Measurements from ENCODE around the gene ITPR3. TPM values are rescaled to one million over a fixed set of nuclear protein-coding genes. Genes with fewer than 3 reads are reported as not detected.
"Not testable (repeated sequence)": the region's sequence is repeated elsewhere in the genome, so short reads cannot be mapped to it uniquely, and the experiment has no call there.

The ITPR3 gene
- total and polyA plus RNA-seq, 2 donors = 8.2 to 11.0 TPM

DNA sequence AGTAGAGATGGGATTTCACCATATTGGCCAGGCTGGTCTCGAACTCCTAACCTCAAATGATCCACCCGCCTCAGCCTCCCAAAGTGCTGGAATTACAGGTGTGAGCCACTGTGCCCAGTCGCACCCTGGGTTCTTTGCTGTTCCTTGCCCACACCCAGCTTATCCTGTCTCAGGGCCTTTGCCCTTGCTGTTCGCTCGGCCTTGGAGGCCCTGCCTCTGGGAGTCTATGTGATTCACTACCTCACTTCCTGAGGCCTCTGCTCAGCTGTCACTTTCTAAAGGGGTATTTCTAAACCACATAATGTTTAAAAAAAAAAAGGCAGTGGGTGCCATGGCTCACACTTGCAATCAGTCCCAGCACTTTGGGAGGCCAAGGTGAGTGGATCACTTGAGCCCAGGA, 24.2 kb upstream of the ITPR3 start:
- 86% methylated on average over 5 of the region's 5 CpGs for WGBS
- H3K36me3 ChIP-seq (ENCODE audit: insufficient read depth) = not testable (repeated sequence)

DNA sequence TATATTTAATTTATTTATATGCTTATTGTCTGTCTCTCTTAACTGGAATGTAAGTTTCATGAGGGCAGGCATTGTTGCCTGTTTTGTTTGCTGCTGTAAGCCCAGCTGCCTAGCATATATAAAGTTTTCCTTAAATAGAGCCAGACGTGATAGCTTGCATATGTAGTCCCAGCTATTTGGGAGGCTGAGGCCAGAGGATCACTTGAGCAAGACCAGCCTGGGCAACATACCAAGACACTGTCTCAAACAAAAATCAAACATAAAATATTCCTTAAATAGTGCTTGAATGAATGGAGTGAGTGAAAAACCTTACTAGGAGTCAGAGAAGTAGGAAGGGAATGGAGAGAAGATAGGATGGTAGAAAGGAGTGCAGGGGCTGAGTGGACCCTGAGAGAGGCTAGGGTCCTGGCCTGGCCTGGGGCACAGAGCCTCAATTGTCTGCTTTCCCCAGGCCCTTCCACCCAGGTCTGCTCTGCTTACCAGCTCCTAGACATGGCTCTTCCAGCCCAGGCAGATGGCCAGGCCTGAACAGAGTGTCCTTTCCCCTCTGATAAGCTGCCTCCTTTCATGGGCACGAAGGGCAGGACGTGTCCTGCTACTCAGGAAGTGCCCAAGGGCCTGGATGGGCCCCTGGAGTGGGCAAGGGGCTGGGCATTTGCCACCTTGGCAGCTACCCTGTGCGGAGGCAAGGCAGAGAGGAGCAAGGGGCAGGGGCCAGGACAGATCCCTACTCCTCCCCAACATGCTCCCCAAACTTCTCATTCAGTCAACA, 23.4 kb upstream of the ITPR3 start:
- no peak for DNase-seq (ENCODE audit: extremely low spot score)
- Histone ChIP-seq H3K27ac (ENCODE audit: low read depth) (no peak overlapping the region), H3K4me1 (ENCODE audit: insufficient read depth) (no peaks in the 10 kb centered on the region), H3K4me3 (ENCODE audit: low read depth, low read length) (no peak overlapping the region), H3K36me3 (ENCODE audit: insufficient read depth) (no peaks in the 10 kb centered on the region)
- WGBS = 67% methylated on average over 4 of the region's 4 CpGs

More for the DNA sequence above, 24.2 kb upstream of the ITPR3 start:
- not testable (repeated sequence) for H3K4me3 ChIP-seq (ENCODE audit: low read depth, low read length); DNase-seq (ENCODE audit: extremely low spot score); H3K27ac ChIP-seq (ENCODE audit: low read depth); H3K4me1 ChIP-seq (ENCODE audit: insufficient read depth)

DNA sequence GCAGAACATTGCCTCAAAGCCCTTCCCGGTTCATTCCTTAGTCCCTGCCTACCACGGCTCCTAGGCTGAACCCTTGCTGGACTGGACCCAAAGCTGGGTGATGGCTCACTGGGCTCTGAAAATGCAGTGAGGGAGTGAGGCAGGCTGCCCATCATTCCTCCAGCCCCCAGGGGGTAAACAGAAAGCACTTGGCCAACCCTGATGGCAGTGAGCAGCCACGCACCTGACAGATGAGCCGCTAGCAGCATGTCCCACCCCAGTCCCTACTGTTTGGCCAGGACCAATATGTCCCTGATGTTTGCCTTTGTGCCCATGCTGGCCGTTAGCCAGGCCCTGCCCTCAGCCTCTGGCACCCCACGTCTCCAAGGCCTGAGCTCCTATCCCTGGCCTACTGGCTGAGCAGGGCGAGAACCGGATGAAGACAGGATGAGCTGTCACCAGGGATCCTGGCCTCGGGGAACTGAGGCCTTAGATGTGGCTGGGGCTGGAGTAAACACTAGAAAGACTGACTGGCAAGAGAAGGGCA, 21.6 kb upstream of the ITPR3 start:
- H3K27ac ChIP-seq (ENCODE audit: low read depth) = no peak overlapping the region
- no peaks in the 10 kb centered on the region for H3K36me3 ChIP-seq (ENCODE audit: insufficient read depth)
- 64% methylated on average over 9 of the region's 9 CpGs for WGBS
- H3K4me1 ChIP-seq (ENCODE audit: insufficient read depth) = no peaks in the 10 kb centered on the region
- no peak for DNase-seq (ENCODE audit: extremely low spot score)
- H3K4me3 ChIP-seq (ENCODE audit: low read depth, low read length) = no peak overlapping the region

DNA sequence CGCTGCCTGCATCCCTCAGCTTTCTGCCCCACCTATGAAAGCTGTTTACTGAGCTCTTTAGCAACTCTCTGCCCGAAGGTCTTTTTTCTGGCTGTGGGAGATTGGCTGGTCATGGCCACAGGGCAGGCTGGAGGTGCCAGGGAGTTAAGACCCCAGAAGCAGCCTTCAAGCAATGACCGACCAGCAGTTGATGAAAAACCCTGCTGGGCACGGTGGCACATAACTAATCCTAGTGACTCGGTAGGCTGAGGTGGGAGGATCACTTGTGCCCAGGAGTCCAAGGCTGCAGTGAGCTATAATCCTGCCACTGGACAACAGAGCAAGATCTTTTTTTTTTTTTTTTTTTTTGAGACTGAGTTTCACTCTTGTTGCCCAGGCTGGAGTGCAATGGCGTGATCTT, 20.4 kb upstream of the ITPR3 start:
- Histone ChIP-seq H3K4me3 (ENCODE audit: low read depth, low read length) (no peak overlapping the region), H3K36me3 (ENCODE audit: insufficient read depth) (no peaks in the 10 kb centered on the region), H3K4me1 (ENCODE audit: insufficient read depth) (no peaks in the 10 kb centered on the region), H3K27ac (ENCODE audit: low read depth) (no peak overlapping the region)
- 91% methylated on average over 6 of the region's 6 CpGs for WGBS
- DNase-seq (ENCODE audit: extremely low spot score) = no peak

DNA sequence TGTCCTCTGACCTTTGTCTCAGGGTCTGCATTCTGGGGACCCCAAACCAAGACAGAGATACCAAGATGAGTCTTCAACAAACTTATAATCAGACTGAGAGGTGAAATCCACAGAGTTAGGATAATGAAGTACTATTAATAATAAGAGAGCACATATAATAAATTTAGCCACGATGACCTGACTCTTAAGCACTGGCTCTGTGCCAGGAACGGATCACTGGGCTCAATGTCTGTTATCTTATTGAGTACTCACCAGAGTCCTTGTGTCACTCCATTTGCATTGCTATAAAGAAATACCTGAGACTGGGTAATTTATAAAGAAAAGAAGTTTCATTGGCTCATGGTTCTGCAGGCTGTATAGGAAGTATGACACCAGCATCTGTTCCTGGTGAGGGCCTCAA, 18.9 kb upstream of the ITPR3 start:
- Histone ChIP-seq H3K4me3 (ENCODE audit: low read depth, low read length) (no peak overlapping the region), H3K4me1 (ENCODE audit: insufficient read depth) (no peaks in the 10 kb centered on the region), H3K27ac (ENCODE audit: low read depth) (no peak overlapping the region), H3K36me3 (ENCODE audit: insufficient read depth) (no peaks in the 10 kb centered on the region)
- 20% methylated on average over 2 of the region's 2 CpGs for WGBS
- no peak for DNase-seq (ENCODE audit: extremely low spot score)

GRCh38 chr6:33604941-33605854, 15.9 kb upstream of the ITPR3 start:
- WGBS = 83% methylated on average over 4 of the region's 4 CpGs
- H3K36me3 ChIP-seq (ENCODE audit: insufficient read depth) = no peaks in the 10 kb centered on the region
- no peaks in the 10 kb centered on the region for H3K4me1 ChIP-seq (ENCODE audit: insufficient read depth)
- no peak overlapping the region for H3K4me3 ChIP-seq (ENCODE audit: low read depth, low read length)
- no peak for DNase-seq (ENCODE audit: extremely low spot score)
- H3K27ac ChIP-seq (ENCODE audit: low read depth) = no peak overlapping the region

- H3K4me1 ChIP-seq (ENCODE audit: insufficient read depth) = no peaks in the 10 kb centered on the region
- no peaks in the 10 kb centered on the region for H3K36me3 ChIP-seq (ENCODE audit: insufficient read depth)
- H3K27ac ChIP-seq (ENCODE audit: low read depth) = no peak overlapping the region
- no peak for DNase-seq (ENCODE audit: extremely low spot score)
- no peak overlapping the region for H3K4me3 ChIP-seq (ENCODE audit: low read depth, low read length)
- 95% methylated on average over 2 of the region's 2 CpGs for WGBS
These were observed 14.5 kb upstream of the ITPR3 start for GRCh38 chr6:33606642-33607041.

GRCh38 chr6:33607126-33607783, 13.9 kb upstream of the ITPR3 start:
- no peak overlapping the region for H3K4me3 ChIP-seq (ENCODE audit: low read depth, low read length)
- WGBS = 69% methylated on average over 8 of the region's 8 CpGs
- H3K4me1 ChIP-seq (ENCODE audit: insufficient read depth) = no peaks in the 10 kb centered on the region
- H3K36me3 ChIP-seq (ENCODE audit: insufficient read depth) = no peaks in the 10 kb centered on the region
- DNase-seq (ENCODE audit: extremely low spot score) = no peak
- H3K27ac ChIP-seq (ENCODE audit: low read depth) = no peak overlapping the region

DNA sequence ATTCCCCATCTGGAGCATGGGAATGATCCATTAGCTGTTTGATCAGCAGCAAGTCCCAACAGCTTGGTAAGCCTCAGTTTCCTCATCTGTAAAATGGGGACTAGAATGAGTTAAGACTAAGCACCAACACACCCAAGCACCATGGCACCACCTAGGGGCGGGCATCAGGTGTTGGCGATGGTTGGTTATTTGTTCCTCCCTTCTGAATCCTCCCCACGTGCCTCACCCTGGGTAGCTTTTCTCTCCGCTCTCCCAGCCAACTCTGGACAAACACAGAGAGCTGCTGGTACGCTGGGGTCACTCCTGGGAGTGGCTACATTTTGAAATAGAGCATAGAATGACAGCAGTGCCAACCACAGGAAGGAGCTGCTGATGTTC, 13.3 kb upstream of the ITPR3 start:
- DNase-seq (ENCODE audit: extremely low spot score) = no peak
- Histone ChIP-seq H3K4me1 (ENCODE audit: insufficient read depth) (no peaks in the 10 kb centered on the region), H3K4me3 (ENCODE audit: low read depth, low read length) (no peak overlapping the region), H3K27ac (ENCODE audit: low read depth) (no peak overlapping the region), H3K36me3 (ENCODE audit: insufficient read depth) (no peaks in the 10 kb centered on the region)
- WGBS = 70% methylated on average over 5 of the region's 5 CpGs

- H3K27ac ChIP-seq (ENCODE audit: low read depth) = no peak overlapping the region
- no peaks in the 10 kb centered on the region for H3K4me1 ChIP-seq (ENCODE audit: insufficient read depth)
- no peak overlapping the region for H3K4me3 ChIP-seq (ENCODE audit: low read depth, low read length)
- no peak for DNase-seq (ENCODE audit: extremely low spot score)
- no peaks in the 10 kb centered on the region for H3K36me3 ChIP-seq (ENCODE audit: insufficient read depth)
- 55% methylated on average over 3 of the region's 3 CpGs for WGBS
These were observed 12.1 kb upstream of the ITPR3 start for GRCh38 chr6:33609019-33609418.

- WGBS = 36% methylated on average over 6 of the region's 6 CpGs
- DNase-seq (ENCODE audit: extremely low spot score) = no peak
These were observed 11.6 kb upstream of the ITPR3 start for GRCh38 chr6:33609528-33609927.

DNA sequence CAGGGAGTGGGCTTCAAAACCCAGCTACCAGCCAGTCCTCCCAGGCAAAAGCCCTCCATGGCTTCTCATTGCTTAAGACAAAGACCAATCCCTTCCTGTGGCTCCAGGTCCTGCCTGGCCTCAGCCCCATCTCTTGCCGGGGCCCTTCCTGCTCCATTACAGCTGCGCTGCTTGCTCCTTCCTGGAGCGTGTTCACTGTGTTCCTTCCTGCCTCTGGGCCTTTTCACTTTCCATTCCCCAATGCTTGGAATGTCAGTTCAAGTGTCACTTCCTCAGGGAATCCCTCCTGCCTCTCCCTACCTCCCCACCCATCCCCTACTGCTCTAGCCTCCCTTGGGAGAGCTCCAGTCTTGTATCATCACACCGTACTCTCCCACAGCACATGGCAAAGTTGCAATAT, 11.1 kb upstream of the ITPR3 start:
- H3K4me3 ChIP-seq (ENCODE audit: low read depth, low read length) = no peak overlapping the region
- no peak overlapping the region for H3K27ac ChIP-seq (ENCODE audit: low read depth)
- H3K4me1 ChIP-seq (ENCODE audit: insufficient read depth) = no peaks in the 10 kb centered on the region
- DNase-seq (ENCODE audit: extremely low spot score) = no peak
- 66% methylated on average over 4 of the region's 4 CpGs for WGBS
- no peaks in the 10 kb centered on the region for H3K36me3 ChIP-seq (ENCODE audit: insufficient read depth)

More at GRCh38 chr6:33609528-33609927, 11.6 kb upstream of the ITPR3 start:
- Histone ChIP-seq H3K4me3 (ENCODE audit: low read depth, low read length) (no peak overlapping the region), H3K4me1 (ENCODE audit: insufficient read depth) (no peaks in the 10 kb centered on the region), H3K36me3 (ENCODE audit: insufficient read depth) (no peaks in the 10 kb centered on the region), H3K27ac (ENCODE audit: low read depth) (no peak overlapping the region)
